Measurements from ENCODE around the gene RIPPLY1.

The RIPPLY1 gene, protein sequence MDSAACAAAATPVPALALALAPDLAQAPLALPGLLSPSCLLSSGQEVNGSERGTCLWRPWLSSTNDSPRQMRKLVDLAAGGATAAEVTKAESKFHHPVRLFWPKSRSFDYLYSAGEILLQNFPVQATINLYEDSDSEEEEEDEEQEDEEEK

GRCh38 chrX:106903291-106903824, at the start of gene RIPPLY1:
Gene RIPPLY1 (minus strand): TSS chrX:106903341. CDS start chrX:106903287, 54 bp downstream.
- DNase-seq (ENCODE audit: low read depth, low spot score): no peak

- no peak for DNase-seq (ENCODE audit: low read depth, low spot score)
These were observed 49.4 kb upstream of the RIPPLY1 start for GRCh38 chrX:106952538-106952937.

DNA sequence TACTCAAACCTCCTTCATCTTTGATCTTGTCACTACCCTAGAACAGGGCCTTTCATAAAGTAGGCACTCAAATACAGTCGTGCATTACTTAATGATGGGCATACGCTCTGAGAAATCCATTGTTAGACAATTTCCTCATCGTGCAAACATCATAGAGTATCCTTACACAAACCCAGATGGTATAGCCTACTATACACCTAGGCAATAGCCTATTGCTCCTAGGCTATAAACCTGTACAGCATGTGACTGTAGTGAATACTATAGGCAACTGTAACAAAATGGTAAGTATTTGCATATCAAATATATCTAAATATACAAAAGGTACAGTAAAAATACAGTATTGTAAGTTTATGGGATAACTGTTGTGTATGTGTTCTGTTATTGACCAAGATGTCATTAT, 48.9 kb upstream of the RIPPLY1 start:
- DNase-seq (ENCODE audit: low read depth, low spot score): no peak

DNA sequence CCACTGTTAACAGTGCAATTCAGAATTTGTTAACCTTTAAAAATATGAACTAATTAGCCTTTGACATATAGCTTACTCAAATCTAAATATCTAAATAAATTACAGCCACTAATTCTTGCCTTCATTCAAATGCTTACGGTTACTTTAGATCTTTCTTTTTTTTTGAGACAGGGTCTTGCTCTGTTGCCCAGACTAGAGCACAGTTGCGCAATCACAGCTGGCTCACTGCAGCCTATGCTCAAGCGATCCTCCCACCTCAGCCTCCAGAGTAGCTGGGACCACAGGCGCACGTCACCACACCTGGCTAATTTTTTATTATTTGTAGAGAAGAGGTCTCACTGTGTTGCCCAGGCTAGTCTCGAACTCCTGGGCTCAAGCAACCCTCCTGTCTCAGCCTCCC, 48.1 kb upstream of the RIPPLY1 start:
- DNase-seq (ENCODE audit: low read depth, low spot score): no peak

DNA sequence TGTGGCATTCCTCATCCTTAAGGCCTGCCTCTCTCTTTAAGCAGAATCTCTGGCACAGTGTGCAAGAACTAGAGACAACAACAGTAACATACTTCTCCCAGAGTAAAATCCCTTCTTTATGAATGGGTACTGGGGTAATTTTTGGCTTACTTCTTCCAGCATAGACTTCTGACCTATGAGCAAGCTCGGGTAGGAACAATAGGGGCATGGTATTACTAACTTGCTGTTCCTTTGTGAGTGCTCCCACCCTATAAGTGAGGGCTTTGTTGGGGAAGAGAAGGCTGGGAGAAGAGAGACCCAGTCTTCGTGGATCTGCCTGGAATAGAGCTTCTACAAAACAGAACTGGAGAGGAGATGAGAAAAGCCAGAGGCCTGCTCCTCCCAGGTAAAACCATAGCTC, 47.2 kb upstream of the RIPPLY1 start:
- DNase-seq (ENCODE audit: low read depth, low spot score): no peak

- DNase-seq (ENCODE audit: low read depth, low spot score): no peak
These were observed 46.2 kb upstream of the RIPPLY1 start for GRCh38 chrX:106949366-106949765.

DNA sequence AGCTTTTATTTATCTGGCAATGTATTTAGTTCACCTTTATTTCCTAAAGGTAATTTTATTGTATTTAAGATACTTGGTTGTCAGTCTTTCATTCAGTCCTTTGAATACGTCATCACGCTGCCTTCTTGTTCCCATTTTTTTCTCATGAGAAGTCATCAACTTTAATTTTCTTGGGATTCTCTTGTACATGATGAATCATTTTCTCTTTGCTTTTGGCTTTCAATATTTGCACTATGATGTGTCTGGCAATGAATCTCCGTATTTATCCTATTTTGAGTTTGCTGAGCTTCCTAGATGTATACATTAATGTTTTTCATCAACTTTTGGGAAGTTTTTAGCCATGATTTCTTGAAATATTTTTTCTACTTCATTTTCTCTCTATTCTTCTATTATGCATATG, 45.5 kb upstream of the RIPPLY1 start:
- DNase-seq (ENCODE audit: low read depth, low spot score): no peak

DNA sequence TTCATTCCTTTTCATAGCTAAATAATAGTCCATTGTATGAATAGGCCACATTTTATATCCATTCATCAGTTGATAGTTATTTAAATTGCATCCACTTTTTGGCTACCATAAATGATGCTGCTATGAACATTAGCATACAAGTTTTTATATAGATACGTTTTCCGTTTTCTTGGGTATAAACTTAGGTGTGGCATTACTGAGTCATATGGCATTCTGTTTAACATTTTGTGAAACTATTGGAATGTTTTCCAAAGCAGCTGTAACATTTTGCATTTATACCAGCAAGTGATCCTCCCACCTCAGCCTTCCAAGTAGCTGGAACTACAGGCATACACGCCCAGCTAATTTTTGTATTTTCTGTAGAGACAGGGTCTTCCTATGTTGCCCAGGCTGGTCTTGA, 43.3 kb upstream of the RIPPLY1 start:
- DNase-seq (ENCODE audit: low read depth, low spot score): no peak

DNA sequence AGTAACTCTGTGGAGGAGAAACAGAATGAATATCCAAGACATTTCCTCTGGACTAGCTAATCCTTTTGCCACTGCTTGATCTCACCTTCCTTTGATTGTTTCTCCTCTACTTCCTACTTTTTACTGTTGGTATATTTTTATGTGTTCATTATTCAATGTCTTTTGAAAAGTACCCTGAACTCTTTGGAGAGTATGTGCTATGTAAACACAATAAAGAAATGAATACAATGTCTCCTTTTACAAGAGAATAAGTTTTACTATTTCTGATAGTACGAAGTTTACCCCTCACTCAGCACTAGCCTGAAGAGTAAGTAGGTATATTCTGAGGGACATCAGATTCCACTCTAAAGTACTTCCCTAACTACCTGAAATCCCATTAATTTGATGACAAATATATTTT, 36.9 kb upstream of the RIPPLY1 start:
- DNase-seq (ENCODE audit: low read depth, low spot score): no peak

GRCh38 chrX:106939566-106939965, 36.4 kb upstream of the RIPPLY1 start:
- DNase-seq (ENCODE audit: low read depth, low spot score): no peak

- DNase-seq (ENCODE audit: low read depth, low spot score): no peak
These were observed 33.1 kb upstream of the RIPPLY1 start for GRCh38 chrX:106936246-106936645.

GRCh38 chrX:106935175-106935574, 32.0 kb upstream of the RIPPLY1 start:
- no peak for DNase-seq (ENCODE audit: low read depth, low spot score)

GRCh38 chrX:106933538-106933961, 30.4 kb upstream of the RIPPLY1 start:
- no peak for DNase-seq (ENCODE audit: low read depth, low spot score)

- no peak for DNase-seq (ENCODE audit: low read depth, low spot score)
These were observed 29.9 kb upstream of the RIPPLY1 start for GRCh38 chrX:106932960-106933537.

GRCh38 chrX:106932492-106932923, 29.4 kb upstream of the RIPPLY1 start:
- DNase-seq (ENCODE audit: low read depth, low spot score): no peak

GRCh38 chrX:106931831-106932491, 28.8 kb upstream of the RIPPLY1 start:
- no peak for DNase-seq (ENCODE audit: low read depth, low spot score)

DNA sequence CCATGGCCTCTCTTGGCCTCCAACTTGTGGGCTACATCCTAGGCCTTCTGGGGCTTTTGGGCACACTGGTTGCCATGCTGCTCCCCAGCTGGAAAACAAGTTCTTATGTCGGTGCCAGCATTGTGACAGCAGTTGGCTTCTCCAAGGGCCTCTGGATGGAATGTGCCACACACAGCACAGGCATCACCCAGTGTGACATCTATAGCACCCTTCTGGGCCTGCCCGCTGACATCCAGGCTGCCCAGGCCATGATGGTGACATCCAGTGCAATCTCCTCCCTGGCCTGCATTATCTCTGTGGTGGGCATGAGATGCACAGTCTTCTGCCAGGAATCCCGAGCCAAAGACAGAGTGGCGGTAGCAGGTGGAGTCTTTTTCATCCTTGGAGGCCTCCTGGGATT, 25.1 kb upstream of the RIPPLY1 start:
- no peak for DNase-seq (ENCODE audit: low read depth, low spot score)

- no peak for DNase-seq (ENCODE audit: low read depth, low spot score)
These were observed 24.6 kb upstream of the RIPPLY1 start for GRCh38 chrX:106927700-106928099.

DNA sequence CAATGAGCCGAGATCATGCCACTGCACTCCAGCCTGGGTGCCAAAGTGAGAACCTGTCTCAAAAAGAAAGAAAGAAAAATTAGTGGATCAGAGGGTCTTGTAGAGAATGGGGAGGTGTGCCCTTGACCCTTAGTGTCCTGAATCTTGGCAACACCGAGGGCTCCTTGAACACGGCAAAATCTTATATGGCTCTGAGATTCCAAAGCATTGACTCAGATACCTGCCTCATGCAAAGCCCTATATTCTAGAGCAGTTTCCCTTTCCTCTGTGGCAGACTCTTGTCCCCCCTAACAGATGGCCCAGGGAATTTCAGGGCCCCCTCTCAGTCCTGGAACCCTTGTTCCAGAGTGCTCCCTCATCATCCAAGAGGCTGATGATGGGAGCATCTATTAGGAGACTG, 23.9 kb upstream of the RIPPLY1 start:
- no peak for DNase-seq (ENCODE audit: low read depth, low spot score)

DNA sequence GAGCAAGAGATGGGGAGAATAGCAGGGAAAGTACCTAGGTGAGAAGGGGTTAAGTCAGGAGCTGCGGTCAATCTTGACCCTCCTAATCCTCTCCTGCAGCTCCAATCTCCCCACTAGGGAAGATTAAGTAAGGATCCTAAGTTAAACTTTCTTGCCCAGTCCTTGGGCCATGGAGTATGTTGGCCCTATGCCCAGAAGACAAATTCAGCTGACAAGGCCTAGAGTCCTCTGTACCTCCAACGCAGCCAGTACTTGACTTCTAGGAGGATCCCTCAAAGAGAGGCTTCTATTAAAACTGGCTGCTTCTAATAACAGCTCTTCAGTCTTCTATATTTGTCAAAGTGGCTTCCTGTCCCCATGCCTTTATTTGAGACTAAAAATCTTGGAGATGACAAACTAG, 18.5 kb upstream of the RIPPLY1 start:
- no peak for DNase-seq (ENCODE audit: low read depth, low spot score)

DNA sequence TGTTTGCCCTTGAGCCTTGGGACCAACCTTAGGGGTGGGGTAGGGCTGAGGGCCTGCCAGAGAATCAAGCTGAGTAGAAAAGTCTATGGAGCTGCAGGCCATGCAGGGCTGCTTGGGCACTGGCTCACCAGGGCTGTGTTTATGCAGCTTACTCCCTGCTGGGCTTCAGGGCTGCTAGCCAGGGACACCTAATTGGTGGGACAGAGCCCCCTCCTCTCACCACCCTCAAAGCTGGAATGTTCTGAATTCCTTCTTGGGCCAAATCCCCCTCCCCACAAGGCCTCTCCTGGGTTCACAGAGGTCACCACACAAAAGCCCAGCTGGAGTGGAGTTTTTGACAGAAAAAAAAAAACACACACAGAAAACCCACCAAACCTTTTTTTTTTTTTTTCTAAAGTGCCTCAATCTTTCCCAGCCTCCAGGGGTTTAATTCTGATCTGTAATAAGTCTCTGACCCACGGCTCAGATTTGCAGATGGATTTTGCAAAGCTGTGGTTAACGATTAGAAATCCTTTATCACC, 16.9 kb upstream of the RIPPLY1 start, which contains the start of gene CLDN2:
Gene CLDN2, plus strand, starts transcription at position 471 of the 521 bp plus-strand sequence. CDS start 7,827 bp downstream, outside the sequence.
- no peak for DNase-seq (ENCODE audit: low read depth, low spot score)

- DNase-seq (ENCODE audit: low read depth, low spot score): no peak
These were observed 14.8 kb upstream of the RIPPLY1 start for GRCh38 chrX:106917830-106918500.
